Measurements from ENCODE around the gene SFSWAP. TPM values are rescaled to one million over a fixed set of nuclear protein-coding genes. Genes with fewer than 3 reads are reported as not detected.
"Not testable (repeated sequence)": the region's sequence is repeated elsewhere in the genome, so short reads cannot be mapped to it uniquely, and the experiment has no call there.

SFSWAP gene
- total RNA-seq, 1 donor from 2014 or later = 18.2 TPM

DNA sequence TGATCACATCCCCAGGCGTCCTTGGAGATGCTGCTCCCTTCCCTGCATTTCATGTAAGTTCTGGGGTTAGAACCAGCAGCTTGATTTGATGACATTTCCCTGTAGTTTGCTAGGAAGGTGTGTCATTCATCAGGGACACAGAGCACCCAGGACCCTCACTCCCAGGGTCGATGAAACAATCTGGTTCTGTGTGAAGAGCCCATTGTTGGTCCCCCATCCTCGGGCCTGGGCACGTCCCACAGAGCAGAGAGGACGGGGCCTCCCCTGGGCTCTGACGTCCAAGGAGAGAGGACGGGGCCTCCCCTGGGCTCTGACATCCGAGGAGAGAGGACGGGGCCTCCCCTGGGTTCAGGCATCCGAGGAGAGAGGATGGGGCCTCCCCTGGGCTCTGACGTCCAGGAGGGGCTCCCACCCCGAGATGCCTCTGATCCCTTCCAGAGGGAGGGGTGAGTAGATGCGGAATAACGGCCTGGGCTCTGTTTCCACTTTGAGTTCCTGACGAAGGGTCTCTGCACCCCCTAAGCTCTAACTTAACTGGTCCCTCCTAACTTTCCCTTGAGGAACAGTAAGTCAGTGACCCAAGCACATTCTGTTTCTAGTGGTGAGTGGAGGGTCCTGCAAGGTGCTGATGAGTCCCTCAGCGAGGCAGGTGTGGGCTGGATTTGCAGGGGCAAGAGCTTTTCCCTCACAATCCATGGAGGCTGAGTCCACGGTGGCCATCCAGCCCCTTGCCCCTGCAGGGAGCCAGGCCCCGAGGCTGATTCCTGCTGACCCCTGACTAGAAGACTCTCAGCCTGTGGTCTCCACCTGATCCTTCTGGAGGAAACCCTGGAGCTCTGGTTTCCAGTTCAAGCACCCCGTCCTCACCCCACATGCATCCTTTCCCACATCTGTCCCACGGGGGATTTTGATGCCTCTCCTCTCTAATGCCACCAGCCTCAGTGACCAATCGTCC, 35.5 kb upstream of the SFSWAP start:
- no peaks in the 10 kb centered on the region for H3K36me3 ChIP-seq (ENCODE audit: control insufficient read depth, insufficient read depth, low read length)
- H3K27me3 ChIP-seq (ENCODE audit: control insufficient read depth, insufficient read depth, low read length) = no peaks in the 10 kb centered on the region
- no peak for TF ChIP-seq CTCF (IDR thresholded peaks at IDR 0.05; ENCODE audit: insufficient read depth, low read length, severe bottlenecking)
- DNase-seq (ENCODE audit: low read depth) (no peak), FAIRE-seq (peak; percentile 40)
- no peak overlapping the region for H3K4me3 ChIP-seq (ENCODE audit: low read depth, low read length)

- no peaks in the 10 kb centered on the region for H3K36me3 ChIP-seq (ENCODE audit: control insufficient read depth, insufficient read depth, low read length)
- DNase-seq (ENCODE audit: low read depth) (no peak), FAIRE-seq (peak; percentile 62)
- no peak for TF ChIP-seq CTCF (IDR thresholded peaks at IDR 0.05; ENCODE audit: insufficient read depth, low read length, severe bottlenecking)
- H3K27me3 ChIP-seq (ENCODE audit: control insufficient read depth, insufficient read depth, low read length) = no peaks in the 10 kb centered on the region
- H3K4me3 ChIP-seq (ENCODE audit: low read depth, low read length) = no peak overlapping the region
Observed at GRCh38 chr12:131676544-131676943, 34.3 kb upstream of the SFSWAP start.

GRCh38 chr12:131677067-131677466, 33.8 kb upstream of the SFSWAP start:
- not testable (repeated sequence) for H3K36me3 ChIP-seq (ENCODE audit: control insufficient read depth, insufficient read depth, low read length); FAIRE-seq; H3K27me3 ChIP-seq (ENCODE audit: control insufficient read depth, insufficient read depth, low read length); H3K4me3 ChIP-seq (ENCODE audit: low read depth, low read length); DNase-seq (ENCODE audit: low read depth)

GRCh38 chr12:131677699-131678098, 33.2 kb upstream of the SFSWAP start:
- no peak overlapping the region for H3K4me3 ChIP-seq (ENCODE audit: low read depth, low read length)
- no peak for FAIRE-seq
- DNase-seq (ENCODE audit: low read depth) = no peak
- no peaks in the 10 kb centered on the region for H3K27me3 ChIP-seq (ENCODE audit: control insufficient read depth, insufficient read depth, low read length)
- no peaks in the 10 kb centered on the region for H3K36me3 ChIP-seq (ENCODE audit: control insufficient read depth, insufficient read depth, low read length)
- TF ChIP-seq CTCF (IDR thresholded peaks at IDR 0.05; ENCODE audit: insufficient read depth, low read length, severe bottlenecking) = no peak

DNA sequence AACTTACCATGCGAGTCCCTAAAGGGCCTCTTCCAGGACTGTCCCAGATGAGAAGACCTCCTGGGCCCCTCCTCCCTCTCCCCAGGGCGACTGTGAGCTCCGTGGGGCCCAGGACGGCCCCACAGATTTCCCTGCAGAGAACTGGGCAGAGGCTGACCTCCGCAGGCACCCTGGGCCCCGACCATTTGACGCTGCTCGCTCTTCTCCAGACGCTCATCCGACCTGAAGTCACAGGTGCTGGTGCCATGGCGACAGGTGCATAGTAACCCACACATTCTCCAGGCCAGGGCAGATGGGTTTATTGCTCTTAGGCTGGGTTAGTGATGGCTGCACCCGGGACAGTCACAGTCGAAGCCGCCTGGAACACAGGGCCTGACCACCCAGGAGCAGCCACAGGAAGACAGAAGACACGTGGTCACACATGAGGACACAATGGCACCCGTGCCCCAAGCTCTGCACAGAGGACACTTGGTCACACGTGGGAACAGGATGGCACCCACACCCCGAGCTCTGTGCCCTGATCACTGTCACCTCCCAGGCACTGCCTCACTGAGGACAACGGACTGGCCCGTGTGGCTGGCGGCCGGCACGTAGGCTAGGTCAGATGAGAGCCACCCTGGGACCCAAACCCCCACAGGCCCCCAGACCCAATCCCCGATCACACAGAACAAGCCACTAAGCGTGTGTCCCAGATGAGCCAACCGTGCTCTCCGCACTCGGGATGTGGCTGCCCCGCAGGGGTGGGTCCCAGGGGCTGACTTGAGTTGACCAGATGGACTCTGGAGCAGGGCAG, 32.3 kb upstream of the SFSWAP start:
- H3K27me3 ChIP-seq (ENCODE audit: control insufficient read depth, insufficient read depth, low read length); DNase-seq (ENCODE audit: low read depth); FAIRE-seq; H3K36me3 ChIP-seq (ENCODE audit: control insufficient read depth, insufficient read depth, low read length); H3K4me3 ChIP-seq (ENCODE audit: low read depth, low read length): not testable (repeated sequence)

DNA sequence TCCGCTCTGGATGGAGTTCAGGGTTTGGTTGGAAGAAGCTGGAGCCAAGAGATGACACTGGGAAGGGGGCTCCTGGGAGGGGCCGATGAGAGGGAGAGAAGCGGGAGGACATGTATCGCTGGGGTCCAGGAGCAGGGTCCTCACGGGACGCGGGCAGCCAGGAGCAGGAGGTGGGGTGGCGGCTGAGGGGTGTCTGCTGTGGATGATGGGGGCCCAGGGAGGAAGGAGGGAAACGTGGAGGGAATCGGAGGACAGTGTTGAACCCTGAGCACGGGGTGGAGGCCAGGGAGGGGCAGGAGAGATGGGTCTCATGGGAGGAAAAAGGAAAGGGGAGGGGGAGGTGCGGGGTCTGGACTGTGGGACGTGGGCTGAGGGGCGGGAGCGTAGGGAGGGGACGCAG, 31.7 kb upstream of the SFSWAP start:
- not testable (repeated sequence) for H3K4me3 ChIP-seq (ENCODE audit: low read depth, low read length); H3K27me3 ChIP-seq (ENCODE audit: control insufficient read depth, insufficient read depth, low read length); H3K36me3 ChIP-seq (ENCODE audit: control insufficient read depth, insufficient read depth, low read length); DNase-seq (ENCODE audit: low read depth); FAIRE-seq

DNA sequence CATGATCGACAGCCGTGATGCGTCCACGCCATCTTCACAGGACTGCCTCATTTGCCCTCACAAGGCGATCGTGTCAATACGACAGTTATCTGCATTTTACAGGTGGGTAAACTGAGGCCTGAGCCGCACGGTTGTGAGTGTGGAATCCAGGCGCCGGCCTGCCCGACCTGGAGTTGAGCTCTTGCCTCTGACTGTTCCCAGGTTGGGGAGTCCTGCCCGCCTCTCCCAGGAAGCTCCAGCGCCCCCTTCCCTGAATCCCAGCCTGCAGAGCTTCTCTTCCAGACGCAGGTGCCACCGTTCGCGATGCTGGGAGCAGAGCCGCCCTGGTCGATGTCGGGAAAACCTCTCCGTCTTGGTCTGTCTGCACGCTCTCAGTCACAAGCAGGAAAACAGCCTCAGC, 31.1 kb upstream of the SFSWAP start:
- not testable (repeated sequence) for H3K4me3 ChIP-seq (ENCODE audit: low read depth, low read length); H3K27me3 ChIP-seq (ENCODE audit: control insufficient read depth, insufficient read depth, low read length); FAIRE-seq; H3K36me3 ChIP-seq (ENCODE audit: control insufficient read depth, insufficient read depth, low read length); DNase-seq (ENCODE audit: low read depth)

DNA sequence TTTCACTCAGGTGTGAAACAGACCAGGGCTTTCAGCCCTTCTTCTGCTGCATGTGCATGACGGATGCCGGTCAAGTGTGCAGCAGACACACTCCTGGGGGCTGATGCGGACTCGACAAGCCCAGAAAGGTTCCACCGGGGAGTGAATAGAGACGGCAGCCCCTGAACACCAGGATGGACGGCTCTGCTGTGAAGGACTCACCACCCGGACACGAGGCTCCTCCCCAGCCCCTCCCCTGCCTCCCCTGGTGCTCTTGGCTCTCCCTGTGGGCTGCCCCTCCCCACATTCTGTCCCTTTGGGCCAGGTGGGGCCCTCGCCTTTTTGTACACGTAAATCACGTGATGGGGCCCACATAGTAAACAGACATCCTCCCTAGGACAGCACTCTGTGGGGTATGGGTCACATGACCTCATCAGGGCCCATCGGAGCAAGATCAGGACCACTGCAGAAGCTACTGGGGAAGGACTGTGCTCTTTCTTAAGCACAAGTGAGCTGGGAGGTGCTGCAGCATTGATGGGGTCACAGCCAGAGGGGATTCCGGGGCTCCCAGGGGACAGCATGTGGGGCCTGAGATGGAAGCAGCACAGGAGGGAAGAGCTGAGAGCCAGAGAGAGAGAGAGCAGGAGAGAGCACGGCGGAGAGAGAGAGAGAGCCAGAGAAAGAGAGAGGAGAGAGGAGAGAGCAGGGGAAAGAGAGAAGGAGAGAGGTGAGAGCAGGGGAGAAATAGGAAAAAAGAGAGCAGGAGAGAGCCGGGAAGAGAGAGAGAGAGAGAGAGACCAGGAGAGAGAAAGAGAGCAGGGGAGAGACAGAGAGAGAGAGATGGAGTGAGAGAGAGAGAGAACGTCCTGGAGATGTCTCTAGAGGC, 30.3 kb upstream of the SFSWAP start:
- not testable (repeated sequence) for DNase-seq (ENCODE audit: low read depth); H3K27me3 ChIP-seq (ENCODE audit: control insufficient read depth, insufficient read depth, low read length); H3K4me3 ChIP-seq (ENCODE audit: low read depth, low read length); H3K36me3 ChIP-seq (ENCODE audit: control insufficient read depth, insufficient read depth, low read length)
- FAIRE-seq = peak; percentile 93
